Body of pancreas (tissue), 4 donors: Measurements from ENCODE around the gene TTC39C. TPM values are rescaled to one million over a fixed set of nuclear protein-coding genes. Genes with fewer than 3 reads are reported as not detected.
A peak's percentile ranks its signal among the peaks of the same experiment; 100 is the strongest.

Experiments used
- ATAC-seq: fragments of 150-250 bp; one replicate; pipeline ENCODE4 v1.9.1; 2016
- DNase-seq, 4 donors: peaks; one replicate each; pipeline ENCODE4 v3.0.0-alpha.2; 2019
- H3K27ac ChIP-seq, 4 donors: fragments of 200-600 bp; sonication (generic); 1 replicate in 3 of 4; 2 replicates in 1 of 4; pipeline versions ENCODE4 v1.5.1 to v1.6.1; 2016 to 2019; ENCODE audit warnings: mild to moderate bottlenecking in 1 of 4, mixed read lengths in 1 of 4, moderate library complexity in 1 of 4
- H3K27me3 ChIP-seq, 2 donors: fragments of 200-600 bp; sonication (generic); one replicate each; pipeline ENCODE4 v1.6.0; 2016; ENCODE audit warnings: mild to moderate bottlenecking in 1 of 2
- H3K36me3 ChIP-seq, 2 donors: fragments of 200-600 bp; sonication (generic); replicated peaks in 1 of 2; 2 replicates each; pipeline ENCODE4 v1.5.1; 2016; ENCODE audit warnings: low read depth in 2 of 2; ENCODE audit not compliant: insufficient read depth in 1 of 2
- H3K4me1 ChIP-seq: fragments of 200-600 bp; sonication (generic); one replicate; pipeline ENCODE4 v1.6.0; 2016
- H3K4me3 ChIP-seq, 2 donors: fragments of 200-600 bp; sonication (generic); 1 replicate in 1 of 2; 2 replicates in 1 of 2; pipeline ENCODE4 v1.5.1; 2016 to 2019
- H3K9me3 ChIP-seq, 3 donors: fragments of 200-600 bp; sonication (generic); 1 replicate in 2 of 3; 2 replicates in 1 of 3; pipeline ENCODE4 v1.5.1; 2016
- POLR2A ChIP-seq, 3 donors: fragments of 450-650 bp; IDR thresholded peaks; one replicate each; pipeline ENCODE4 v1.6.1; 2016; ENCODE audit warnings: antibody characterized with exemption in 3 of 3, mild to moderate bottlenecking in 2 of 3
- WGBS, 2 donors: methylation state at CpG; one replicate each; pipeline ENCODE4 v1.1.5; 2017; 5-methylcytosine and 5-hydroxymethylcytosine counted together
- intact Hi-C: fragments of 100-400 bp; cut with DNase I; formaldehyde crosslinking; loops from one replicate; pipeline ENCODE4 v1.15.1; 2023
- total RNA-seq, 2 donors: library from RNA; depleted of rRNA; stranded (reverse); fragments of >200 nt; gene quantifications; one replicate each; pipeline ENCODE4 v1.1.0, GENCODE V29; 2016
- TF ChIP-seq, protein P1 (sequence below), 7 experiments: fragments of 450-650 bp in 4 of 7; fragments of 200-600 bp in 3 of 7; sonication (generic) in 3 of 7; IDR thresholded peaks; one replicate each; pipeline ENCODE4 v1.5.1; 2016 to 2019; ENCODE audit warnings: antibody characterized with exemption in 7 of 7

Gene TTC39C
- total RNA-seq, 2 donors from 2014 or later, result 20.1 to 21.8 TPM

GRCh38 chr18:23972453-23972852 is 42.1 kb upstream of the TTC39C start:
- 79 to 83% methylated on average over 6 of the region's 6 CpGs for WGBS, 2 donors
- no peak for DNase-seq
- Histone ChIP-seq H3K4me3 (no peak overlapping the region), H3K27ac (no peak overlapping the region), H3K36me3 (no peaks in the 10 kb centered on the region), H3K9me3 (no peaks in the 10 kb centered on the region), H3K4me1 (no peaks in the 10 kb centered on the region), H3K27me3 (no peaks in the 10 kb centered on the region)
- intact Hi-C loops, result no loop called here
- no peak for TF ChIP-seq POLR2A (IDR thresholded peaks at IDR 0.05)
- TF ChIP-seq, protein P1, sequence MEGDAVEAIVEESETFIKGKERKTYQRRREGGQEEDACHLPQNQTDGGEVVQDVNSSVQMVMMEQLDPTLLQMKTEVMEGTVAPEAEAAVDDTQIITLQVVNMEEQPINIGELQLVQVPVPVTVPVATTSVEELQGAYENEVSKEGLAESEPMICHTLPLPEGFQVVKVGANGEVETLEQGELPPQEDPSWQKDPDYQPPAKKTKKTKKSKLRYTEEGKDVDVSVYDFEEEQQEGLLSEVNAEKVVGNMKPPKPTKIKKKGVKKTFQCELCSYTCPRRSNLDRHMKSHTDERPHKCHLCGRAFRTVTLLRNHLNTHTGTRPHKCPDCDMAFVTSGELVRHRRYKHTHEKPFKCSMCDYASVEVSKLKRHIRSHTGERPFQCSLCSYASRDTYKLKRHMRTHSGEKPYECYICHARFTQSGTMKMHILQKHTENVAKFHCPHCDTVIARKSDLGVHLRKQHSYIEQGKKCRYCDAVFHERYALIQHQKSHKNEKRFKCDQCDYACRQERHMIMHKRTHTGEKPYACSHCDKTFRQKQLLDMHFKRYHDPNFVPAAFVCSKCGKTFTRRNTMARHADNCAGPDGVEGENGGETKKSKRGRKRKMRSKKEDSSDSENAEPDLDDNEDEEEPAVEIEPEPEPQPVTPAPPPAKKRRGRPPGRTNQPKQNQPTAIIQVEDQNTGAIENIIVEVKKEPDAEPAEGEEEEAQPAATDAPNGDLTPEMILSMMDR (IDR thresholded peaks at IDR 0.05), result no peak
- no peak for ATAC-seq

DNA sequence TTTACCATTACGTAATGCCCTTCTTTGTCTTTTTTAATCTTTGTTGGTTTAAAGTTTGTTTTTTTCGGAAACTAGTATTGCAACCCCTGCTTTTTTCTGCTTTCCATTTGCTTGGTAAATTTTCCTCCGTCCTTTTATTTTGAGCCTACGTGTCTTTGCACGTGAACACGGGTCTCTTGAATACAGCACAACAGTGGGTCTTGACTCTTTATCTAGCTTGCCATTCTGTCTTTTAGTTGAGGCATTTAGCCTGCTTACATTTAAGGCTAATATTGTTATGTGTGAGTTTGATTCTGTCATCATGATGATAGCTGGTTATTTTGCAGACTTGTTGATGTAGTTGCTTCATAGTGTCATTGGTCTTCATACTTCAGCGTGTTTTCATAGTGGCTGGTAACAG is 37.5 kb upstream of the TTC39C start:
- DNase-seq (no peak), ATAC-seq (no peak)
- Histone ChIP-seq H3K27ac (no peak overlapping the region), H3K4me1 (no peaks in the 10 kb centered on the region), H3K36me3 (no peaks in the 10 kb centered on the region), H3K9me3 (no peaks in the 10 kb centered on the region), H3K27me3 (no peaks in the 10 kb centered on the region), H3K4me3 (no peak overlapping the region)
- 92 to 94% methylated on average over 7 of the region's 7 CpGs for WGBS, 2 donors
- intact Hi-C loops, result no loop called here
- no peak for TF ChIP-seq POLR2A (IDR thresholded peaks at IDR 0.05)

DNA sequence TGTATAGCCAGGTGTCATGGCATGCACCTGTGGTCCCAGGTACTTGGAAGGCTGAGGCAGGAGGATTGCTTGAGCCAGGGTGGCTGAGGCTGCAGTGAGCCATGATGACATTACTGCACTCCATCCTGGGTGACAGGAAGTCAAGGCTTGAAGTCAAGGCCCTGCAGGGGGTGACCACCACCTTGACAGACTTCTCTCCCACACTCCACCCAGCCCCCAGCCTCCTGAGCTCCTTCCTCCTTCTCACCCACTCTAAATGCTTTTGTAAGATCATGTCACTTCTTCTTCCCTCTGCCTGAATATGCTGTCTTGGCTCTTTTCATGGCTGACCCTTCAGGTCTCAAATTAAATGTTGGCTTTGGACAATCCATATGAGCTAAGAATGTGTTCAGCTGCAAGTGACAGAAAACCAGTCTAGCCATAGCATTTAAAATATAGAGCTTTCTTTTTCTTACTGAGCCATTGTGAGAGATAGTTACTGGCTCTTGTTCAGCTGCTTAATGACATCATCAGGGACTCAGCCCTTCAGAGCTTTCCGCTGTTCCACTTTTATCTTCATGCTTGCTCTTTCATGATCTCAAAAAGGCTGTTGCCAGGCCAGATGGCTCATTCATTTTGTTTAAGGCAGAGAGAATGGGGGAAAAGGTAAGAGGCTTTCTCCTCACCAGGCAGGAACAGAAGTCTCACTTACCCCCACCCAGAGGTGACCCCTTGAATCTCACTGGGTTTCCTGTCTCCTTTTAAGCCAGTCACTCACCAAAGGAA is 36.7 kb upstream of the TTC39C start:
- ATAC-seq (no peak), DNase-seq (no peak)
- TF ChIP-seq POLR2A (IDR thresholded peaks at IDR 0.05), result no peak
- TF ChIP-seq, protein P1 (IDR thresholded peaks at IDR 0.05), result no peak
- Histone ChIP-seq H3K4me1 (no peaks in the 10 kb centered on the region), H3K9me3 (no peaks in the 10 kb centered on the region), H3K4me3 (no peak overlapping the region), H3K27ac (no peak overlapping the region), H3K27me3 (no peaks in the 10 kb centered on the region), H3K36me3 (no peaks in the 10 kb centered on the region)
- intact Hi-C loops, result no loop called here
- WGBS, 2 donors, result 83 to 90% methylated on average over 1 of the region's 1 CpG

GRCh38 chr18:23981369-23981980 is 33.1 kb upstream of the TTC39C start:
- TF ChIP-seq, protein P1 (IDR thresholded peaks at IDR 0.05), result no peak
- TF ChIP-seq POLR2A (IDR thresholded peaks at IDR 0.05), result no peak
- Histone ChIP-seq H3K4me3 (no peak overlapping the region), H3K27me3 (no peaks in the 10 kb centered on the region), H3K4me1 (no peaks in the 10 kb centered on the region), H3K27ac (no peak overlapping the region), H3K36me3 (no peaks in the 10 kb centered on the region), H3K9me3 (no peaks in the 10 kb centered on the region)
- intact Hi-C loops, result no loop called here
- no peak for DNase-seq
- no peak for ATAC-seq
- WGBS, 2 donors, result 71 to 73% methylated on average over 8 of the region's 8 CpGs

DNA sequence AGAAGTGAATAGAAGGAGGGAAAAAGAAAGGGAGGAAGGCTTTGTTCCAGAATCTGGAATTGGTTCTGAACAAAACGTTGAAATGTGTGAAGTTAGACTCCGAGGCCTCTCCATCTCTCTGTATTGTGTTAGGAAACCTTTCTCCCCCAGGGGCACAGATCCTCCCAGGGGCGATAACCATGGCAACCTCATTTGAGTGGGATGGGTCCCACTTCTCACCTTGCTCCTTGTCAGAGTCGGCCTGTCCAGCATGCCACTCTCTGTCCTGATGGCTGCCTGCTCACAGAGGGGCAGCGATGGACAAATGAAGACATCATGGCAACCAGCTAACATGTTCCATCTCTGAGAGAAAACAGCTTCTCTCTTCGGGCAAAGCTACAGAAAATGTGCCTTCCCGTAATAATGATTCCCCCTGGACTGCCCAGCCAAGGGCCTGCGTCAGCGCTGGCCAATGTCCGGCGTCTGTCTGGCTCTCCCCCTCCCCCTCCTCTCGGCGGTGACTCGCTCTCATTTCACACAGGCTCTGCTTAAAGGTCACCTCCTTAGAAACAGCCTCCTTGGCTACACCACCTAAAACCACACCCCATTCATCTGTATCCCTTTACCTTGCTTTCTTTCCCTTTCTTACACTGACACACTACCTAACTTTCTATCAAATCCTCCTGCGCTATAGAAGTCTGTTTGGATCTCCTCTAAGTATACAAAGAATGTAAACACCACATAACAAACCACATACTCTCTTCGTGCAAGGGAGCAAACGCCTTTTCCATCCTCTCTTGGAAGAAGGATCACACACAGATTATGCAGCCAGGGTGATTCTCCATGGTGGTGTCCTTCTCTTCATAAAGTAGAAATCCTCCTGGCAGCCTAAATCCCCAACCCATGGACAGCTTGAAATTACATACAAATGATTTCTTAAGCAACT is 32.1 kb upstream of the TTC39C start:
- no peak overlapping the region for H3K27ac ChIP-seq
- H3K27me3 ChIP-seq, result no peaks in the 10 kb centered on the region
- no peak for TF ChIP-seq POLR2A (IDR thresholded peaks at IDR 0.05)
- TF ChIP-seq, protein P1 (IDR thresholded peaks at IDR 0.05), result no peak
- intact Hi-C loops, result no loop called here
- ATAC-seq (peak; percentile 71), DNase-seq (peak; percentile 34 to 44 (median 41))
- no peaks in the 10 kb centered on the region for H3K36me3 ChIP-seq
- WGBS, 2 donors, result 34 to 52% methylated on average over 16 to 17 of the region's 17 CpGs
- H3K9me3 ChIP-seq, result no peaks in the 10 kb centered on the region
- no peak overlapping the region for H3K4me3 ChIP-seq
- H3K4me1 ChIP-seq, result no peaks in the 10 kb centered on the region
